ENCODE data around the gene LIMK1.
"Not testable (repeated sequence)": the region's sequence is repeated elsewhere in the genome, so short reads cannot be mapped to it uniquely, and the experiment has no call there.

The LIMK1 gene

GRCh38 chr7:74083117-74083876 lies at the start of gene LIMK1:
LIMK1 (plus strand) TSS chr7:74083804; CDS start chr7:74083991, 187 bp downstream.
- peak; percentile 57 for DNase-seq

GRCh38 chr7:74037609-74038008 lies 46.0 kb upstream of the LIMK1 start:
- no peak for DNase-seq

- DNase-seq = no peak
These were observed 45.2 kb upstream of the LIMK1 start for GRCh38 chr7:74038194-74038961.

- no peak for DNase-seq
These were observed 44.3 kb upstream of the LIMK1 start for GRCh38 chr7:74039337-74039736.

- no peak for DNase-seq
These were observed 43.4 kb upstream of the LIMK1 start for GRCh38 chr7:74040101-74040790.

- no peak for DNase-seq
These were observed 42.6 kb upstream of the LIMK1 start for GRCh38 chr7:74040791-74041520.

- DNase-seq = no peak
These were observed 40.7 kb upstream of the LIMK1 start for GRCh38 chr7:74042746-74043522.

GRCh38 chr7:74043523-74043951 lies 40.1 kb upstream of the LIMK1 start:
- DNase-seq = no peak

GRCh38 chr7:74044366-74045350 lies 38.9 kb upstream of the LIMK1 start:
- no peak for DNase-seq

- not testable (repeated sequence) for DNase-seq
These were observed 37.0 kb upstream of the LIMK1 start for GRCh38 chr7:74046581-74046980.

GRCh38 chr7:74047804-74048380 lies 35.7 kb upstream of the LIMK1 start:
- no peak for DNase-seq

GRCh38 chr7:74048999-74049599 lies 34.5 kb upstream of the LIMK1 start:
- no peak for DNase-seq

GRCh38 chr7:74049997-74050798 lies 33.4 kb upstream of the LIMK1 start:
- no peak for DNase-seq

- DNase-seq = no peak
These were observed 32.4 kb upstream of the LIMK1 start for GRCh38 chr7:74051193-74051592.

GRCh38 chr7:74051629-74052410 lies 31.8 kb upstream of the LIMK1 start:
- DNase-seq = no peak

- DNase-seq = no peak
These were observed 31.0 kb upstream of the LIMK1 start for GRCh38 chr7:74052628-74053027.

GRCh38 chr7:74053589-74054186 lies 29.9 kb upstream of the LIMK1 start:
- no peak for DNase-seq
